Left ventricle myocardium inferior (tissue), 1 donor: ENCODE measurements around the gene FAM149A. TPM values are rescaled to one million over a fixed set of nuclear protein-coding genes. Genes with fewer than 3 reads are reported as not detected.
A peak's percentile ranks its signal among the peaks of the same experiment; 100 is the strongest.

Experiments
- DNase-seq: peaks from one replicate; pipeline ENCODE4 v3.0.0-alpha.2; 2020
- H3K27ac ChIP-seq: fragments of 200-600 bp; replicated peaks from 2 replicates; pipeline ENCODE4 v1.8.0; 2021
- H3K27me3 ChIP-seq: fragments of 200-600 bp; 2 replicates; pipeline ENCODE4 v1.8.0; 2021; ENCODE audit warnings: low read depth
- H3K36me3 ChIP-seq: fragments of 200-600 bp; 2 replicates; pipeline ENCODE4 v1.8.0; 2021
- H3K4me1 ChIP-seq: fragments of 200-600 bp; 2 replicates; pipeline ENCODE4 v1.8.0; 2021
- H3K4me3 ChIP-seq: fragments of 200-600 bp; 2 replicates; pipeline ENCODE4 v1.8.0; 2021; ENCODE audit warnings: mild to moderate bottlenecking, moderate library complexity
- H3K9me3 ChIP-seq: fragments of 200-600 bp; replicated peaks from 2 replicates; pipeline ENCODE4 v1.8.0; 2021
- CTCF ChIP-seq: fragments of 200-600 bp; IDR thresholded peaks from 2 replicates; pipeline ENCODE4 v1.8.0; 2021; ENCODE audit warnings: antibody characterized with exemption, mild to moderate bottlenecking, borderline replicate concordance
- intact Hi-C: fragments of 100-400 bp; cut with micrococcal nuclease; formaldehyde crosslinking; loops from one replicate; pipeline ENCODE4 v1.11.0; 2022
- total RNA-seq: library from RNA; stranded (reverse); fragmentation: NEBNext Ultra II Directional; extraction: Animal tissue kit (Norgen Biotek cat#: 25700); gene quantifications from one replicate; pipeline ENCODE4 v1.2.1, GENCODE V29; 2021
- donor health status: DM: no; HTN: yes; CAD: no; lungs with severe emphysema.

FAM149A gene
- total RNA-seq, 1 donor from 2014 or later: 12.2 TPM

- no peak for DNase-seq
- peak within 1 kb of the TSS; percentile 58 for H3K27ac ChIP-seq
- intact Hi-C loops: no loop called here
- no peak for TF ChIP-seq CTCF
- H3K27me3 ChIP-seq: no peaks in the 10 kb centered on the region
- no peaks in the 10 kb centered on the region for H3K36me3 ChIP-seq
- H3K4me1 ChIP-seq: peaks cover 26% of the 10 kb centered on the region
- peak within 1 kb of the TSS; percentile 69 for H3K4me3 ChIP-seq
- no peaks in the 10 kb centered on the region for H3K9me3 ChIP-seq
Observed at GRCh38 chr4:186068581-186069348, 35.7 kb upstream of the FAM149A start, which contains the start of gene TLR3. TSS of gene TLR3 (plus strand) at chr4:186069156. CDS start at chr4:186076620, 7,464 bp downstream.

- no peak for DNase-seq
- Histone ChIP-seq H3K9me3 (no peaks in the 10 kb centered on the region), H3K27me3 (no peaks in the 10 kb centered on the region), H3K27ac (no peak overlapping the region), H3K4me3 (peak overlapping the region; percentile 69), H3K36me3 (no peaks in the 10 kb centered on the region), H3K4me1 (peaks cover 26% of the 10 kb centered on the region)
- no peak for TF ChIP-seq CTCF
- intact Hi-C loops: no loop called here
Observed at GRCh38 chr4:186069729-186070128, 34.8 kb upstream of the FAM149A start.

- no peak overlapping the region for H3K27ac ChIP-seq
- DNase-seq: no peak
- no peaks in the 10 kb centered on the region for H3K9me3 ChIP-seq
- H3K36me3 ChIP-seq: no peaks in the 10 kb centered on the region
- H3K4me3 ChIP-seq: no peak overlapping the region
- TF ChIP-seq CTCF: no peak
- intact Hi-C loops: no loop called here
- no peaks in the 10 kb centered on the region for H3K27me3 ChIP-seq
- H3K4me1 ChIP-seq: peaks cover 26% of the 10 kb centered on the region
Observed at GRCh38 chr4:186072516-186072915, 32.0 kb upstream of the FAM149A start.

GRCh38 chr4:186074189-186074588 lies 30.3 kb upstream of the FAM149A start:
- H3K27me3 ChIP-seq: no peaks in the 10 kb centered on the region
- no peak for DNase-seq
- no peak overlapping the region for H3K27ac ChIP-seq
- no peak for TF ChIP-seq CTCF
- H3K4me1 ChIP-seq: peaks cover 12% of the 10 kb centered on the region
- no peak overlapping the region for H3K4me3 ChIP-seq
- no peaks in the 10 kb centered on the region for H3K36me3 ChIP-seq
- H3K9me3 ChIP-seq: no peaks in the 10 kb centered on the region
- intact Hi-C loops: no loop called here

DNA sequence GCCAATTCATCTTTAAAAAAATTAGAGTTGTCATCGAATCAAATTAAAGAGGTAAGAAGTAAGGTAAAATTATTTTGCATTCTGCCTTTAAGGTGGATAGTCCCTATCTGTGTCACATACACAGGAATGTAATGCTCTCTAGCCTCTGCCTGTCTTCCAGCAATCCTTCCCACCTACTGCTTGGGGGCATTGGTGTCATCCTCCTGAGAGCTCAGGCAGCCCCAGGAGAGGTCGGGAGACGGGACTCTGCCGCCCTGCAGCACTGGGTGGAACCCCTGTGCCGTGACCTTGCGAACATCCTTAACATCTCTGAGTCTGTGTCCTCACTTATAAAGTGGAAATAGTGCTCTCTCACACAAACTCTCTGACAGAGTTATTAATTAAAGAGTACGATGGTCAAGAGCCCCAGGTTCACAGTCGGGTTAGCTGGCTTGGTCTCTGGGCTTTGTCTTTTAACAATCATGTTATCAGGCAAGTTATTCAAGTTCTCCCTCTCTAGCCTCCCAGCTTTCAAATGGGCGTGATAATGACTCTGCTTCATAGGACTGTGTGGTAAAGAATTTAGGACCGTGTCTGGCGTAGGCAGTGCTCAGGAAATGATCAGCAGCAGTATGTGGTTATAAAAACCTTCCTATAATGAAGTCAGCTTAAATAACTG lies 25.4 kb upstream of the FAM149A start:
- H3K27ac ChIP-seq: no peak overlapping the region
- H3K9me3 ChIP-seq: no peaks in the 10 kb centered on the region
- H3K36me3 ChIP-seq: peaks cover 14% of the 10 kb centered on the region
- H3K4me1 ChIP-seq: no peaks in the 10 kb centered on the region
- no peak for DNase-seq
- TF ChIP-seq CTCF: no peak
- intact Hi-C loops: no loop called here
- no peak overlapping the region for H3K4me3 ChIP-seq
- no peaks in the 10 kb centered on the region for H3K27me3 ChIP-seq
